ACC112 (cell line): Measurements from ENCODE around the gene CACNA1B.

Experiments
- H2AFZ ChIP-seq: fragments of 200-600 bp; sonication (generic); one replicate; pipeline ENCODE4 v1.6.0; 2017; ENCODE audit warnings: antibody characterized with exemption, low read length; ENCODE audit not compliant: unreplicated experiment
- H3K27ac ChIP-seq: fragments of 200-600 bp; sonication (generic); 2 replicates; pipeline ENCODE4 v1.5.1; 2014; ENCODE audit warnings: low read depth, mild to moderate bottlenecking, antibody characterized with exemption, low read length, moderate library complexity
- H3K27me3 ChIP-seq: fragments of 200-600 bp; sonication (generic); 2 replicates; pipeline ENCODE4 v1.6.1; 2014; ENCODE audit warnings: mild to moderate bottlenecking, antibody characterized with exemption, low read length, moderate library complexity, mixed read lengths; ENCODE audit not compliant: insufficient read depth
- H3K36me3 ChIP-seq: fragments of 200-600 bp; sonication (generic); 2 replicates; pipeline ENCODE4 v1.6.1; 2016; ENCODE audit warnings: mild to moderate bottlenecking, antibody characterized with exemption, low read length, moderate library complexity, mixed read lengths; ENCODE audit not compliant: insufficient read depth
- H3K4me1 ChIP-seq: fragments of 200-600 bp; sonication (generic); one replicate; pipeline ENCODE4 v1.6.1; 2016; ENCODE audit warnings: low read length, mixed read lengths; ENCODE audit not compliant: insufficient read depth, unreplicated experiment, control insufficient read depth
- H3K4me3 ChIP-seq: fragments of 200-600 bp; sonication (generic); 2 replicates; pipeline ENCODE4 v1.5.1; 2014; ENCODE audit warnings: mild to moderate bottlenecking, low read depth, low read length
- H3K79me2 ChIP-seq: fragments of 200-600 bp; sonication (generic); one replicate; pipeline ENCODE4 v1.6.0; 2016; ENCODE audit warnings: low read length; ENCODE audit not compliant: control insufficient read depth, unreplicated experiment, insufficient read depth

Gene CACNA1B

GRCh38 chr9:138060365-138060764 lies 182.8 kb downstream of the CACNA1B start:
- no peaks in the 10 kb centered on the region for H3K27me3 ChIP-seq
- H3K27ac ChIP-seq = no peak overlapping the region
- no peaks in the 10 kb centered on the region for H3K79me2 ChIP-seq
- H3K36me3 ChIP-seq = no peaks in the 10 kb centered on the region
- no peak overlapping the region for H2AFZ ChIP-seq
- no peaks in the 10 kb centered on the region for H3K4me1 ChIP-seq
- H3K4me3 ChIP-seq = no peak overlapping the region

- Histone ChIP-seq H3K27me3 (no peaks in the 10 kb centered on the region), H3K79me2 (no peaks in the 10 kb centered on the region), H3K27ac (no peak overlapping the region), H2AFZ (no peak overlapping the region), H3K4me3 (no peak overlapping the region), H3K36me3 (no peaks in the 10 kb centered on the region), H3K4me1 (no peaks in the 10 kb centered on the region)
These were observed 183.3 kb downstream of the CACNA1B start for GRCh38 chr9:138060881-138061280.

- Histone ChIP-seq H3K27me3 (no peaks in the 10 kb centered on the region), H3K4me1 (no peaks in the 10 kb centered on the region), H3K27ac (no peak overlapping the region), H3K79me2 (no peaks in the 10 kb centered on the region), H3K36me3 (no peaks in the 10 kb centered on the region), H3K4me3 (no peak overlapping the region), H2AFZ (no peak overlapping the region)
These were observed 184.0 kb downstream of the CACNA1B start for GRCh38 chr9:138061631-138062030.

GRCh38 chr9:138062196-138062595 lies 184.6 kb downstream of the CACNA1B start:
- no peaks in the 10 kb centered on the region for H3K36me3 ChIP-seq
- no peak overlapping the region for H3K27ac ChIP-seq
- no peak overlapping the region for H3K4me3 ChIP-seq
- H3K4me1 ChIP-seq = no peaks in the 10 kb centered on the region
- H3K27me3 ChIP-seq = no peaks in the 10 kb centered on the region
- no peaks in the 10 kb centered on the region for H3K79me2 ChIP-seq
- H2AFZ ChIP-seq = no peak overlapping the region

GRCh38 chr9:138063033-138063432 lies 185.5 kb downstream of the CACNA1B start:
- no peaks in the 10 kb centered on the region for H3K4me1 ChIP-seq

GRCh38 chr9:138063785-138064184 lies 186.2 kb downstream of the CACNA1B start:
- Histone ChIP-seq H3K4me1 (no peaks in the 10 kb centered on the region), H3K36me3 (no peaks in the 10 kb centered on the region), H3K27me3 (no peaks in the 10 kb centered on the region), H3K79me2 (no peaks in the 10 kb centered on the region), H2AFZ (no peak overlapping the region), H3K27ac (no peak overlapping the region), H3K4me3 (no peak overlapping the region)

More at GRCh38 chr9:138063033-138063432, 185.5 kb downstream of the CACNA1B start:
- Histone ChIP-seq H3K4me3 (no peak overlapping the region), H3K27ac (no peak overlapping the region), H2AFZ (no peak overlapping the region), H3K79me2 (no peaks in the 10 kb centered on the region), H3K27me3 (no peaks in the 10 kb centered on the region), H3K36me3 (no peaks in the 10 kb centered on the region)

- no peaks in the 10 kb centered on the region for H3K79me2 ChIP-seq
- H3K4me1 ChIP-seq = no peaks in the 10 kb centered on the region
- no peak overlapping the region for H3K4me3 ChIP-seq
- H3K36me3 ChIP-seq = no peaks in the 10 kb centered on the region
- H3K27ac ChIP-seq = no peak overlapping the region
- no peaks in the 10 kb centered on the region for H3K27me3 ChIP-seq
- no peak overlapping the region for H2AFZ ChIP-seq
These were observed 187.0 kb downstream of the CACNA1B start for GRCh38 chr9:138064547-138064946.

GRCh38 chr9:138065287-138065686 lies 187.7 kb downstream of the CACNA1B start:
- Histone ChIP-seq H3K4me1 (no peaks in the 10 kb centered on the region), H3K4me3 (no peak overlapping the region), H3K36me3 (no peaks in the 10 kb centered on the region), H2AFZ (no peak overlapping the region), H3K79me2 (no peaks in the 10 kb centered on the region), H3K27me3 (no peaks in the 10 kb centered on the region), H3K27ac (no peak overlapping the region)

GRCh38 chr9:138066049-138066448 lies 188.5 kb downstream of the CACNA1B start:
- no peak overlapping the region for H3K27ac ChIP-seq
- no peaks in the 10 kb centered on the region for H3K36me3 ChIP-seq
- H3K4me1 ChIP-seq = no peaks in the 10 kb centered on the region
- no peak overlapping the region for H2AFZ ChIP-seq
- H3K79me2 ChIP-seq = no peaks in the 10 kb centered on the region
- no peaks in the 10 kb centered on the region for H3K27me3 ChIP-seq
- H3K4me3 ChIP-seq = no peak overlapping the region

GRCh38 chr9:138067613-138068367 lies 190.2 kb downstream of the CACNA1B start:
- no peak overlapping the region for H3K4me3 ChIP-seq
- H3K79me2 ChIP-seq = no peaks in the 10 kb centered on the region
- H3K36me3 ChIP-seq = no peaks in the 10 kb centered on the region
- H3K27ac ChIP-seq = no peak overlapping the region
- no peaks in the 10 kb centered on the region for H3K27me3 ChIP-seq
- H2AFZ ChIP-seq = no peak overlapping the region
- H3K4me1 ChIP-seq = no peaks in the 10 kb centered on the region

- no peak overlapping the region for H3K4me3 ChIP-seq
- H3K36me3 ChIP-seq = no peaks in the 10 kb centered on the region
- no peak overlapping the region for H2AFZ ChIP-seq
- no peaks in the 10 kb centered on the region for H3K4me1 ChIP-seq
- no peaks in the 10 kb centered on the region for H3K27me3 ChIP-seq
- no peaks in the 10 kb centered on the region for H3K79me2 ChIP-seq
- no peak overlapping the region for H3K27ac ChIP-seq
These were observed 191.0 kb downstream of the CACNA1B start for GRCh38 chr9:138068601-138069035.
